ENCODE measurements around the gene CLEC16A.

CLEC16A gene

GRCh38 chr16:11165349-11165748 is 221.0 kb downstream of the CLEC16A start:
- no peak for DNase-seq

DNA sequence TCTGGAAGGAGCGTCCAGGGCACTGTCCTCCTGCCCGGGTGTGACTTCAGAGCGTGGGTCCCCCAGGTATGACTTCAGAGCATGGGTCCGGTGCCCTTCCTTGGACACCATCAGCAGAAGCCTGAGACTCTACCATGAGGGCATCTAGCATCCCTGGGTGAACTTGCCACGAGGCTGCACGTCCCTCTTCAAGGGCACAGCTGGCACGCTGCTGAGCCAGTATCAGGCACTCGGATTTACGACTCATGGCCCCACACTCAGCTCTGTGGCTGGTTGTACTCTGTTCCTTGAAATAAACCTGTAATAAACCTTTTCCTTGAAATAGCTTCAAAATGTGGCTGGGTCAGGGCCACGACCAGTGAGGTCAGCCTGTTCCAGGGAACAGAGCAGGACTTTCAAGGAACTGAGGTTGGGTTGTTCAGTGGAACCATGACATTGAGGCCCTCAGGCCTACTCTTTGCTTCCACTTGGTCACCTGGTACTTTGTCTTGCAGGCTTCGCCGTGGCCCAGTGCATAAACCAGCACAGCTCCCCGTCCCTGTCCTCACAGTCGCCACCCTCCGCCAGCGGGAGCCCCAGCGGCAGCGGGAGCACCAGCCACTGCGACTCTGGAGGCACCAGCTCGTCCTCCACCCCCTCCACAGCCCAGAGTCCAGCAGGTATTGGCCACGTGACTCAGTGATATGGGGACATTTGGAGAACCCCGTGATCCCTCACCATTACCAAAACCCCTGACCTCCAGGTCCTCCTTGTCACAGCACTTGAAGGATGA is 221.7 kb downstream of the CLEC16A start:
- no peak for DNase-seq

- DNase-seq, result no peak
Measured at GRCh38 chr16:11167581-11167980, 223.2 kb downstream of the CLEC16A start.

GRCh38 chr16:11168386-11169051 is 224.2 kb downstream of the CLEC16A start:
- DNase-seq, result no peak

- DNase-seq, result no peak
Measured at GRCh38 chr16:11169641-11170040, 225.3 kb downstream of the CLEC16A start.

GRCh38 chr16:11170201-11170600 is 225.8 kb downstream of the CLEC16A start:
- no peak for DNase-seq

GRCh38 chr16:11170696-11171447 is 226.5 kb downstream of the CLEC16A start:
- no peak for DNase-seq

DNA sequence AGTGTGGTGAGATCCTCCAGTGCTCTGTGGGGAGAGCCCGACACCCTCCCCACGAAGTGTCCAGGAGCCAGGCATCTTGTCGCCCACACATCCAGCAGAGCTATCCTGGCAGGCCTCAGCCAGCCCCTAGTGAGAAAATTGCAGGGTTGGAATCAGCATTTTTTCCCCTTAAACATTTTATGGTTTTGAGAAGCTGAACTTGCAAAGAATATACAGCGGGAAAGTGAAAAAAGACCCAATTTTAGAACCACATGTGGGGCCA is 227.0 kb downstream of the CLEC16A start:
- DNase-seq, result no peak

DNA sequence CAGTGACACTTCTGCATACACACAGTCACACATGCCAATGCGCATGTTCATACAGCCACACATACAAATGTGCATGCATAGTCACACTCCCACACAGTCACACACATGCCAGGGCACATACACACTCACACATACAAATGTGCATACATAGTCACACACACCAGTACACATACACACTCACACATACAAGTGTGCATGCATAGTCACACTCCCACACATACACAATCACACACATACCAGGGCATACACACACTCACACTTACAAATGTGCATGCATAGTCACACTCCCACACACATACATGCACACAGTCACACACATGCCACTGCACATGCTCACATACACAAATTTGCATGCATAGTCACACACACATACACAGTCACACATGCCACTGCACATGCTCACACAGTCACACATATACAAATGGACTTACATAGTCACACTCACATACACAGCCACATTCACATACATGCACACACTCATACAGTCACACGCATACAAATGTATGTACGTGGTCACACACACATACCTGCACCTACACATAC is 227.5 kb downstream of the CLEC16A start:
- no peak for DNase-seq

- DNase-seq, result no peak
Measured at GRCh38 chr16:11173426-11173825, 229.1 kb downstream of the CLEC16A start.

DNA sequence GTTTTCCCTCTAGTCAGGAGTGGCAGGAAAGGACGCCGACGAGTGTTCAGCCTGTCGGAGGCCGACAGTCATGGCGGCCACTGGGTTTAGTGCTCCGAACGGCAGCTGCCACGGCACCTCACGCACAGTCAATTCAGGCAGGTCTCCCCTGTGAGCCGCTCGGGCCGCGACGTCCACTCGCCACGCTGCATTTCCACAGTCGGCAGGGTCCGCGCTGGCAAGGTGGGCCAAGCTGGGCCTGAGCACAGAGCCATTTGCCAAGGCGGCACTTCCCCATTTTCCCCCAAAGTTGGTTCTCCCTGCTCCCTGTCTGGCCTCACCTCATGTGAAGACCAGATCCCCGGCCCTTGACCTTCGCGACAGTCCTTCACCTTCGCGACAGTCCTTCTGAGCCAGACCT is 229.8 kb downstream of the CLEC16A start:
- no peak for DNase-seq

GRCh38 chr16:11175106-11175786 is 230.9 kb downstream of the CLEC16A start:
- no peak for DNase-seq

GRCh38 chr16:11175787-11176341 is 231.5 kb downstream of the CLEC16A start:
- no peak for DNase-seq

- no peak for DNase-seq
Measured at GRCh38 chr16:11177578-11178160, 233.3 kb downstream of the CLEC16A start.

DNA sequence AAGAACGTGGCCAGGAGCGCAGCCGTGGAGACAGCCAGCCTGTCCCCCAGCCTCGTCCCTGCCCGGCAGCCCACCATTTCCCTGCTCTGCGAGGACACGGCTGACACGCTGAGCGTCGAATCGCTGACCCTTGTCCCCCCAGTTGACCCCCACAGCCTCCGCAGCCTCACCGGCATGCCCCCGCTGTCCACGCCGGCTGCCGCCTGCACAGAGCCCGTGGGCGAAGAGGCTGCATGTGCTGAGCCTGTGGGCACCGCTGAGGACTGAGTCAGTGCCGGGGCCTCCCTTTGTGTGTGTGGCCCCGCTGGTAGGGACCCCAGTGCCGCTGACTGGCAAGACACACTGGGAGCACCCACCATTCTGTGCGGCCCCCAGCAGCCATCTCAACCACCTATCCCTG is 234.1 kb downstream of the CLEC16A start:
- no peak for DNase-seq

DNA sequence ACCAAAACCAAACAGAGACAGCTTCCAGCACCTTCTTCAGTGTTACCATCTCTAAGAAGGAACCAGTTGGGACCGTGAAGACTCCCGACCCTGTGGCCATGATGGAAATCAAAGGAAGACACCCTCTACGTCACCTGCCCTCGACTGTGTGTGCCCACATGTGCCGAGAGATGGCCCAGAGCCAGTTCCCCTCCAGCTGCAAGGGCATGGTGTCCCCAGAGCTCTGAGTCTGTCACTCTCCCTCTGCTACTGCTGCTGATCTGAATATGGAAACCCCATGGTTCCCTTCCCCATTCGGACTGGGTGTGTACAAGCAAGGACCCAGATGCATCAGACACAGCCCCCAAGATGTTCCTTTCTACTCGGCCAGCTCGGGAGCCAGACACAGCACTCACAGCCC is 235.2 kb downstream of the CLEC16A start:
- no peak for DNase-seq

DNA sequence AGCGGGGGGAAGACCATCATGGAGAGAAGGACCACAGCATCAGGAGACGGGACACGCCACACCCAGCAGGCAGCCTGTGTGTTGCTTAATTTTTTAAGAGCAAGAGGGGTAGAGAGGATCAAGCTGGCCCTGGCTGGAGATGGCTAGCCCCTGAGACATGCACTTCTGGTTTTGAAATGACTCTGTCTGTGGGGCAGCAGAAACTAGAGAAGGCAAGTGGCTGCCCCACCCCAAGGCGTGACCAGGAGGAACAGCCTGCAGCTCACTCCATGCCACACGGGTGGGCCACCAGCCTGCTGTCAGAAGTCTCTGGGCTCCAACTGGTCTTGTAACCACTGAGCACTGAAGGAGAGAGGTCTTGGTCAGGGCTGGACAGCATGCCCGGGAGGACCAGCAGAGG is 236.1 kb downstream of the CLEC16A start:
- no peak for DNase-seq

DNA sequence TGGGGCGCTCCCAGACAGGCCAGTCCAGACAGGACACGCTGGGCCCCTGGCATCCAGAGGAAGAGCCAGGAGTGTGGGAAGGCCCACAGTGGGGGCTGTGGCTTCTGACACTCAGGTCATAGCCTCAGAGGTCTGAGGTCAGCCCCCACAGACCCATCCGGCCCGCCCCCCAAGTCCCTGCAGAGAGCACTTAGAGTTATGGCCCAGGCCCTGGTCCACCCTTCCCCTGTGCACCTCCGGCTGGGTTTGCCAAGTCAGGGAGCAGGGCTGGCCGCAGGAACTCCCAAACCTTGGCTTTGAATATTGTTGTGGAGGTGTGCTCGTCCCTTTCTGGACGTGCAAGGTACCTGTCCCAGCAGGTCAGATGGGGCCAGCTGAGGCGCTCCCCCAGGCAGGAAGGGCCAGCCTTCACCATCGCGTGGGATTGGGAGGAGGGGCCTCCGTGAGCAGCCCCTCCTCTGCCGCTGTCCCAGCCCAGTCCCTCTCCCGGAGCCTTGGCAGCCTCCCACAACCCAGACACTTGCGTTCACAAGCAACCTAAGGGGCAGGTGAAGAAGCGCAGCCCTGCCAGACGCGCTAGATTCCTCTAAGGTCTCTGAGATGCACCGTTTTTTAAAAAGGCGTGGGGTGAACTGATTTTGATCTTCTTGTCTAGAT is 237.0 kb downstream of the CLEC16A start:
- no peak for DNase-seq

DNA sequence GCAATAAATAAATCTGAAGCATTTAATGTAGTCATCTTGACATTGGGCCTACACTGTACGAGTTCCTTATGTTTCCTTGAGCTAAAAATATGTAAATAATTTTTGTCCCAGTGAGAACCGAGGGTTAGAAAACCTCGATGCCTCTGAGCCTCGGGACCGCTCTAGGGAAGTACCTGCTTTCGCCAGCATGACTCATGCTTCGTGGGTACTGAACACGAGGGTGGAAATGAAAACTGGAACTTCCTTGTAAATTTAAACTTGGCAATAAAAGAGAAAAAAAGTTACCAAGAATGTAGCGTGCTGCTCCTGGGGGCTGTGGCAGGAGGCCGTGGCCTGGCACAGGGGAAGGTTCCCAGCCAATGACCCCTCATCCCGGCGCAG is 237.5 kb downstream of the CLEC16A start:
- DNase-seq, result no peak

DNA sequence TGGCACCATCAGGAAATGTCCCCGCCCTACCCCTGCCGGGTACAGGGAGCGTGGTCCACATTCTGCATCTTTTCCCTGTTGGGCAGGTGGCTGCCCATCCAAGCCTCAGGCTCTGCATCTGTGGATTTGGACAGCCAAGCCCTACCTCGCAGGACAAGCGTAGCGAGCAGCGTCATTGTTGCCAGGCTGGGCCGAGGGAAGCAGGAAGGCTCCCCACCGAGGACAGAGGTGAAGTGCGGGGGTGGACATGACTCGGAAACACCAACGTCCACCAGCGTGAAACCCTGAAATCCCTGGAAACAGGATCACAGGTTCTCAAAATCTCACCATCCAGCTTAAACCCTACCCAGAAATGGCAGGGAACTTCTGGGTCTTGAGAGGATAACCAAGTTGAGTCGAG is 238.0 kb downstream of the CLEC16A start:
- DNase-seq, result no peak

GRCh38 chr16:11183035-11183812 is 238.9 kb downstream of the CLEC16A start:
- no peak for DNase-seq
